ENCODE results near the gene LTBP4. TPM values are rescaled to one million over a fixed set of nuclear protein-coding genes. Genes with fewer than 3 reads are reported as not detected.

Gene LTBP4
- total RNA-seq, 1 donor from 2014 or later = 46.9 TPM

- Histone ChIP-seq H3K4me3 (ENCODE audit: insufficient read depth, low read depth, low read length) (no peak overlapping the region), H2AFZ (ENCODE audit: low read depth, low read length) (no peak overlapping the region), H3K4me2 (ENCODE audit: low read length) (no peak overlapping the region), H3K27ac (ENCODE audit: low read depth, low read length) (peak overlapping the region; percentile 56), H3K36me3 (ENCODE audit: insufficient read depth, low read length) (no peaks in the 10 kb centered on the region), H3K9ac (ENCODE audit: low read length) (peak overlapping the region; percentile 43), H3K4me1 (ENCODE audit: insufficient read depth, low read length) (peaks cover 21% of the 10 kb centered on the region), H3K27me3 (ENCODE audit: insufficient read depth, low read length) (no peaks in the 10 kb centered on the region), H4K20me1 (ENCODE audit: insufficient read depth, low read length) (no peaks in the 10 kb centered on the region), H3K9me3 (ENCODE audit: insufficient read depth, low read depth, low read length) (no peaks in the 10 kb centered on the region), H3K79me2 (ENCODE audit: insufficient read depth, low read length) (no peaks in the 10 kb centered on the region)
- TF ChIP-seq CTCF (IDR thresholded peaks at IDR 0.05; ENCODE audit: insufficient read depth, low read depth, low read length) = no peak
- TF ChIP-seq EZH2 (IDR thresholded peaks at IDR 0.05; ENCODE audit: insufficient read depth, low read length) = no peak
- H3K27ac Mint-ChIP-seq (ENCODE audit: unreplicated experiment) = peak overlapping the region; percentile 77
- H3K27me3 Mint-ChIP-seq (ENCODE audit: low read depth, unreplicated experiment) = peaks cover 3% of the 10 kb centered on the region
- FAIRE-seq (no peak), DNase-seq (ENCODE audit: low read depth) (no peak)
- H3K4me3 Mint-ChIP-seq (ENCODE audit: unreplicated experiment) = no peak overlapping the region
- no peaks in the 10 kb centered on the region for H3K9me3 Mint-ChIP-seq (ENCODE audit: unreplicated experiment)
- H3K36me3 Mint-ChIP-seq (ENCODE audit: low read depth, unreplicated experiment) = no peaks in the 10 kb centered on the region
- H3K4me1 Mint-ChIP-seq (ENCODE audit: low read depth, unreplicated experiment) = peaks cover 21% of the 10 kb centered on the region
Measured at GRCh38 chr19:40641281-40641680, 40.1 kb downstream of the LTBP4 start.

GRCh38 chr19:40642051-40642706 is 41.0 kb downstream of the LTBP4 start:
- no peaks in the 10 kb centered on the region for H3K9me3 Mint-ChIP-seq (ENCODE audit: unreplicated experiment)
- Histone ChIP-seq H3K4me2 (ENCODE audit: low read length) (no peak overlapping the region), H3K4me3 (ENCODE audit: insufficient read depth, low read depth, low read length) (no peak overlapping the region), H3K9ac (ENCODE audit: low read length) (no peak overlapping the region), H3K27ac (ENCODE audit: low read depth, low read length) (no peak overlapping the region), H3K4me1 (ENCODE audit: insufficient read depth, low read length) (peaks cover 29% of the 10 kb centered on the region), H3K36me3 (ENCODE audit: insufficient read depth, low read length) (no peaks in the 10 kb centered on the region), H3K27me3 (ENCODE audit: insufficient read depth, low read length) (no peaks in the 10 kb centered on the region), H4K20me1 (ENCODE audit: insufficient read depth, low read length) (no peaks in the 10 kb centered on the region), H3K79me2 (ENCODE audit: insufficient read depth, low read length) (no peaks in the 10 kb centered on the region), H3K9me3 (ENCODE audit: insufficient read depth, low read depth, low read length) (no peaks in the 10 kb centered on the region), H2AFZ (ENCODE audit: low read depth, low read length) (no peak overlapping the region)
- H3K36me3 Mint-ChIP-seq (ENCODE audit: low read depth, unreplicated experiment) = no peaks in the 10 kb centered on the region
- FAIRE-seq (no peak), DNase-seq (ENCODE audit: low read depth) (no peak)
- no peak overlapping the region for H3K27ac Mint-ChIP-seq (ENCODE audit: unreplicated experiment)
- no peak overlapping the region for H3K4me3 Mint-ChIP-seq (ENCODE audit: unreplicated experiment)
- H3K27me3 Mint-ChIP-seq (ENCODE audit: low read depth, unreplicated experiment) = peaks cover 1% of the 10 kb centered on the region
- no peak for TF ChIP-seq EZH2 (IDR thresholded peaks at IDR 0.05; ENCODE audit: insufficient read depth, low read length)
- no peak for TF ChIP-seq CTCF (IDR thresholded peaks at IDR 0.05; ENCODE audit: insufficient read depth, low read depth, low read length)
- peaks cover 29% of the 10 kb centered on the region for H3K4me1 Mint-ChIP-seq (ENCODE audit: low read depth, unreplicated experiment)

GRCh38 chr19:40642757-40643305 is 41.7 kb downstream of the LTBP4 start:
- Histone ChIP-seq H3K9ac (ENCODE audit: low read length) (no peak overlapping the region), H3K27ac (ENCODE audit: low read depth, low read length) (no peak overlapping the region), H3K4me2 (ENCODE audit: low read length) (no peak overlapping the region), H3K4me3 (ENCODE audit: insufficient read depth, low read depth, low read length) (no peak overlapping the region), H4K20me1 (ENCODE audit: insufficient read depth, low read length) (no peaks in the 10 kb centered on the region), H2AFZ (ENCODE audit: low read depth, low read length) (no peak overlapping the region), H3K79me2 (ENCODE audit: insufficient read depth, low read length) (no peaks in the 10 kb centered on the region), H3K4me1 (ENCODE audit: insufficient read depth, low read length) (peaks cover 29% of the 10 kb centered on the region), H3K27me3 (ENCODE audit: insufficient read depth, low read length) (no peaks in the 10 kb centered on the region), H3K36me3 (ENCODE audit: insufficient read depth, low read length) (no peaks in the 10 kb centered on the region), H3K9me3 (ENCODE audit: insufficient read depth, low read depth, low read length) (no peaks in the 10 kb centered on the region)
- Mint-ChIP-seq H3K27me3 (ENCODE audit: low read depth, unreplicated experiment) (no peaks in the 10 kb centered on the region), H3K36me3 (ENCODE audit: low read depth, unreplicated experiment) (no peaks in the 10 kb centered on the region), H3K4me1 (ENCODE audit: low read depth, unreplicated experiment) (peaks cover 29% of the 10 kb centered on the region), H3K9me3 (ENCODE audit: unreplicated experiment) (no peaks in the 10 kb centered on the region), H3K4me3 (ENCODE audit: unreplicated experiment) (no peak overlapping the region), H3K27ac (ENCODE audit: unreplicated experiment) (peak overlapping the region; percentile 77)
- no peak for DNase-seq (ENCODE audit: low read depth)
- no peak for FAIRE-seq
- TF ChIP-seq CTCF (IDR thresholded peaks at IDR 0.05; ENCODE audit: insufficient read depth, low read depth, low read length) = no peak
- no peak for TF ChIP-seq EZH2 (IDR thresholded peaks at IDR 0.05; ENCODE audit: insufficient read depth, low read length)

Data from astrocyte (in vitro differentiated cells and primary cell).